DND-41 (cell line): ENCODE results near the gene PLPP7.

Experiments
- ATAC-seq: fragments of 200-7000 bp; cut with Tn5 transposase; 3 replicates; pipeline ENCODE4 v1.9.1; 2021; ENCODE audit warnings: low read depth; ENCODE audit not compliant: insufficient read depth
- DNase-seq: peaks from one replicate; pipeline ENCODE4 v3.0.0-alpha.2; 2020
- H2AFZ ChIP-seq: 2 replicates; pipeline ENCODE4 v1.6.0; 2012; ENCODE audit warnings: low read depth, low read length
- H3K27ac ChIP-seq: 2 replicates; pipeline ENCODE4 v1.5.1; 2012; ENCODE audit warnings: low read length, inconsistent platforms
- H3K27me3 ChIP-seq: fragments of 200-600 bp; sonication (generic); 2 replicates; pipeline ENCODE4 v1.6.0; 2012; ENCODE audit warnings: low read length, mild to moderate bottlenecking, inconsistent platforms; ENCODE audit not compliant: insufficient read depth, poor library complexity
- H3K36me3 ChIP-seq: 2 replicates; pipeline ENCODE4 v1.5.1; 2012; ENCODE audit warnings: low read length, inconsistent platforms; ENCODE audit not compliant: insufficient read depth
- H3K4me1 ChIP-seq: 2 replicates; pipeline ENCODE4 v1.5.1; 2012; ENCODE audit warnings: mild to moderate bottlenecking, low read length; ENCODE audit not compliant: insufficient read depth
- H3K4me2 ChIP-seq: 2 replicates; pipeline ENCODE4 v1.6.0; 2012; ENCODE audit warnings: mild to moderate bottlenecking, moderate library complexity, low read length, inconsistent platforms; ENCODE audit not compliant: insufficient read depth
- H3K4me3 ChIP-seq, 2 experiments: fragments of 200-600 bp in 1 of 2; shearing (Covaris generic) in 1 of 2; 2 replicates each; pipeline ENCODE4 v1.5.1; 2012 to 2016; ENCODE audit warnings: inconsistent platforms in 2 of 2, low read length in 2 of 2, mild to moderate bottlenecking in 2 of 2, low read depth in 1 of 2, moderate library complexity in 1 of 2
- H3K79me2 ChIP-seq: 2 replicates; pipeline ENCODE4 v1.6.0; 2012; ENCODE audit warnings: low read length, inconsistent platforms; ENCODE audit not compliant: insufficient read depth
- H3K9ac ChIP-seq: 2 replicates; pipeline ENCODE4 v1.6.0; 2012; ENCODE audit warnings: low read depth, mild to moderate bottlenecking, inconsistent platforms, low read length, moderate library complexity
- H3K9me3 ChIP-seq: 2 replicates; pipeline ENCODE4 v1.5.1; 2012; ENCODE audit warnings: low read length, moderate library complexity, mild to moderate bottlenecking, inconsistent platforms; ENCODE audit not compliant: insufficient read depth, severe bottlenecking
- H4K20me1 ChIP-seq: 2 replicates; pipeline ENCODE4 v1.6.0; 2012; ENCODE audit warnings: low read length; ENCODE audit not compliant: insufficient read depth
- EZH2 ChIP-seq: IDR thresholded peaks from 3 replicates; pipeline ENCODE4 v1.6.1; 2012; ENCODE audit warnings: borderline replicate concordance, low read depth, mild to moderate bottlenecking, moderate library complexity, low read length, inconsistent platforms; ENCODE audit not compliant: severe bottlenecking
- TF ChIP-seq, protein P1 (sequence below): IDR thresholded peaks from 2 replicates; pipeline ENCODE4 v1.5.1; 2012; ENCODE audit warnings: borderline replicate concordance, low read length, moderate library complexity, mild to moderate bottlenecking; ENCODE audit not compliant: poor library complexity, severe bottlenecking; ENCODE audit errors: extremely low read depth

PLPP7 gene

DNA sequence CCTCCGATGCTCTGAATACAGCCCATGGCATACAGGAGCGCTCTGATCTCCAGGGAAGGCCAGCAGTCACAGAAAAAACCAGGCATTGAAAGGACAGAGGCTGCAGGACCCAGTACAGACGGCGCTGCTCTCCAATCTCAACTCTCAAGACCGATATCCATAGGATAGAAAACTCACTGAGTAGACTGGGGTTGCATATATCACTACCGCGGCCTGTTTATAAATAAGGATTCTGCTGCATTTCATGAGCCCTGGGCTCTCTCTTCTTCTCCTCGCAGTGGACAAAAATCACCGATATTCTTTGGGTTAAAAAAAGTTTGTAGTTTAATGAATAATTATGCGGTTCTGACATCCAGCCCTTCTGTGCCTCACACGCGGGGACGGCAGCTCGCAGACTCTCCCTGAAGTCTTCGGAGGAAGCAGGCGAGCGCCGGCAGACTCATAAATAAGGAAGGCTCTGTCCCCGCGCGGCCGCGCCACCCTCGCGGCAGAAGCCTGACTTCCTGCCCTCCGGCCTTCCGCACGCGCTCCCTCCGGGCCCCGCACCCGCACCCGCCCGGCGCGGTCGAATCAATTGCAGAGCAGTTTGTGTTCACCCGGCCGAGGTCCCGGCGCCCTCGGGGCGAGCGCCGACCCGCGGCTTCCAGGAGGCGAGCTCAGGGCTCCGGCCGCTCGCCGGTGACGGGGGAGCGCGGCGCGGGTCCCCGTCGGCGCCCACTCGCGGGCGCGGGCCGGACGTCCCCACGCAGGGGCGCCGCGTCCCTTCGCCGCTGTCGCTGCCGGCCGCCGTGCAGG lies 13.2 kb upstream of the PLPP7 start, which contains the start of gene FAM78A:
Gene FAM78A, minus strand, starts transcription at position 417 of the 795 bp plus-strand sequence. Its CDS starts 331 bp downstream, at position 86.
- peak; percentile 61 for DNase-seq
- Histone ChIP-seq H3K9ac (peak within 1 kb of the TSS; percentile 80), H3K36me3 (peaks cover 34% of the 10 kb centered on the region), H3K4me3 (peak within 1 kb of the TSS; percentile 84 to 86), H3K79me2 (peaks cover 62% of the 10 kb centered on the region), H3K9me3 (no peaks in the 10 kb centered on the region), H3K27me3 (no peaks in the 10 kb centered on the region), H3K27ac (peak within 1 kb of the TSS; percentile 84), H4K20me1 (0 out of 2 replicates have a peak, but pooled peaks cover 1% of the 10 kb centered on the region), H2AFZ (peak within 1 kb of the TSS; percentile 66), H3K4me2 (peak within 1 kb of the TSS; percentile 86), H3K4me1 (peaks cover 38% of the 10 kb centered on the region)
- ATAC-seq, result no peak
- TF ChIP-seq EZH2, result no peak
- TF ChIP-seq, protein P1, sequence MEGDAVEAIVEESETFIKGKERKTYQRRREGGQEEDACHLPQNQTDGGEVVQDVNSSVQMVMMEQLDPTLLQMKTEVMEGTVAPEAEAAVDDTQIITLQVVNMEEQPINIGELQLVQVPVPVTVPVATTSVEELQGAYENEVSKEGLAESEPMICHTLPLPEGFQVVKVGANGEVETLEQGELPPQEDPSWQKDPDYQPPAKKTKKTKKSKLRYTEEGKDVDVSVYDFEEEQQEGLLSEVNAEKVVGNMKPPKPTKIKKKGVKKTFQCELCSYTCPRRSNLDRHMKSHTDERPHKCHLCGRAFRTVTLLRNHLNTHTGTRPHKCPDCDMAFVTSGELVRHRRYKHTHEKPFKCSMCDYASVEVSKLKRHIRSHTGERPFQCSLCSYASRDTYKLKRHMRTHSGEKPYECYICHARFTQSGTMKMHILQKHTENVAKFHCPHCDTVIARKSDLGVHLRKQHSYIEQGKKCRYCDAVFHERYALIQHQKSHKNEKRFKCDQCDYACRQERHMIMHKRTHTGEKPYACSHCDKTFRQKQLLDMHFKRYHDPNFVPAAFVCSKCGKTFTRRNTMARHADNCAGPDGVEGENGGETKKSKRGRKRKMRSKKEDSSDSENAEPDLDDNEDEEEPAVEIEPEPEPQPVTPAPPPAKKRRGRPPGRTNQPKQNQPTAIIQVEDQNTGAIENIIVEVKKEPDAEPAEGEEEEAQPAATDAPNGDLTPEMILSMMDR, result peak; percentile 6

DNA sequence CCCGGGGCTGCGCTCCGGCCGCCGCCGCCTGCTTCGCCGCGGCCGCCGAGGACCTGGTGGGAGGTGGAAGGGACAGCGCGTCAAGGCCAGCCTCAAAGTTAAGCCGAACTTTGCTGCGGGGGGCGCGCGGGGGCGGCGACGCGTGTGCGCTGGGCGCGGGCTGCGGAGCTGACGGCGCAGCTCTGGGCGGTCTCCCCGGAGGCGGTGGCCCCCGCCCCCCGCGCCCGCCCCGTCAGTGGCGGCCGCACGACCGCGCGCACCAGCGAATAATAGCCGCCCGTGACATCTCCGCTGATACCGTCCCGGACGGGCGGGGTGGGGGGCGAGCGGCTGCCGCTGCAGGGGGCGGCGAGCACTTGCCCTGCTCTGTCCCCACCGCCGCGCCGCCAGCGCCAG lies 12.6 kb upstream of the PLPP7 start:
- TF ChIP-seq, protein P1, result no peak
- TF ChIP-seq EZH2, result no peak
- peaks cover 56% of the 10 kb centered on the region for H3K79me2 ChIP-seq
- peak overlapping the region; percentile 65 to 86; a peak in 3 of 4 replicates for H3K4me3 ChIP-seq
- H3K9me3 ChIP-seq, result no peaks in the 10 kb centered on the region
- no peaks in the 10 kb centered on the region for H4K20me1 ChIP-seq
- peak overlapping the region; percentile 80 for H3K9ac ChIP-seq
- peak overlapping the region; percentile 66; the same call in 1 of the 2 replicates for H2AFZ ChIP-seq
- peak; percentile 20 for ATAC-seq
- no peaks in the 10 kb centered on the region for H3K27me3 ChIP-seq
- peaks cover 32% of the 10 kb centered on the region for H3K4me1 ChIP-seq
- peak; percentile 51 for DNase-seq
- peak overlapping the region; percentile 86 for H3K4me2 ChIP-seq
- H3K27ac ChIP-seq, result peak overlapping the region; percentile 84
- peaks cover 31% of the 10 kb centered on the region for H3K36me3 ChIP-seq

GRCh38 chr9:131277287-131277909 lies 12.1 kb upstream of the PLPP7 start:
- Histone ChIP-seq H3K79me2 (peaks cover 51% of the 10 kb centered on the region), H4K20me1 (no peaks in the 10 kb centered on the region), H3K4me2 (peak overlapping the region; percentile 86), H3K36me3 (peaks cover 26% of the 10 kb centered on the region), H3K27me3 (no peaks in the 10 kb centered on the region), H3K4me1 (peaks cover 27% of the 10 kb centered on the region), H3K9me3 (no peaks in the 10 kb centered on the region), H3K4me3 (peak overlapping the region; percentile 65 to 86; a peak in 3 of 4 replicates), H2AFZ (peak overlapping the region; percentile 66; the same call in 1 of the 2 replicates), H3K9ac (peak overlapping the region; percentile 80), H3K27ac (peak overlapping the region; percentile 84)
- TF ChIP-seq, protein P1, result peak; percentile 21
- TF ChIP-seq EZH2, result no peak
- DNase-seq, result peak; percentile 42
- ATAC-seq, result peak; percentile 4; the same call in 2 of the 3 replicates
